Mesothelial cell of epicardium (in vitro differentiated cells): ENCODE results near the gene PTPRK. TPM values are rescaled to one million over a fixed set of nuclear protein-coding genes. Genes with fewer than 3 reads are reported as not detected.

ENCODE experiments used
- DNase-seq, 2 experiments: peaks; one replicate each; pipeline ENCODE4 v3.0.0; 2021; ENCODE audit warnings: low spot score in 2 of 2; ENCODE audit not compliant: unreplicated experiment in 2 of 2
- H3K27ac Mint-ChIP-seq: 2 replicates; pipeline ENCODE4 v1.8.0; 2021; ENCODE audit warnings: mixed read lengths
- H3K27me3 Mint-ChIP-seq: 2 replicates; pipeline ENCODE4 v1.8.0; 2021; ENCODE audit warnings: low read depth, mixed read lengths
- H3K36me3 Mint-ChIP-seq: 2 replicates; pipeline ENCODE4 v1.8.0; 2021; ENCODE audit warnings: mixed read lengths
- H3K4me1 Mint-ChIP-seq: 2 replicates; pipeline ENCODE4 v1.8.0; 2021; ENCODE audit warnings: mixed read lengths
- H3K4me3 Mint-ChIP-seq: 2 replicates; pipeline ENCODE4 v1.8.0; 2021; ENCODE audit warnings: mild to moderate bottlenecking, moderate library complexity, mixed read lengths
- H3K9me3 Mint-ChIP-seq: 2 replicates; pipeline ENCODE4 v1.8.0; 2021; ENCODE audit warnings: mixed read lengths
- CTCF ChIP-seq: fragments of 200-600 bp; sonication (generic); IDR thresholded peaks from one replicate; pipeline ENCODE4 v1.5.0; 2021; ENCODE audit warnings: antibody characterized with exemption; ENCODE audit not compliant: unreplicated experiment
- total RNA-seq: library from RNA; stranded (reverse); gene quantifications from 3 replicates; pipeline ENCODE4 v1.2.1, GENCODE V29; 2021

PTPRK gene
- total RNA-seq, 1 donor from 2014 or later = 93.7 TPM

- TF ChIP-seq CTCF = no peak
- no peak for DNase-seq
- Mint-ChIP-seq H3K27ac (no peak overlapping the region), H3K4me3 (no peak overlapping the region), H3K9me3 (no peaks in the 10 kb centered on the region), H3K36me3 (no peaks in the 10 kb centered on the region), H3K4me1 (peaks cover 7% of the 10 kb centered on the region), H3K27me3 (no peaks in the 10 kb centered on the region)
Measured at GRCh38 chr6:128311944-128312570, 208.3 kb downstream of the PTPRK start.

GRCh38 chr6:128310451-128310850 is 209.9 kb downstream of the PTPRK start:
- H3K36me3 Mint-ChIP-seq = peaks cover 3% of the 10 kb centered on the region
- TF ChIP-seq CTCF = no peak
- no peaks in the 10 kb centered on the region for H3K27me3 Mint-ChIP-seq
- no peak overlapping the region for H3K4me3 Mint-ChIP-seq
- no peak for DNase-seq
- H3K27ac Mint-ChIP-seq = no peak overlapping the region
- H3K9me3 Mint-ChIP-seq = no peaks in the 10 kb centered on the region
- H3K4me1 Mint-ChIP-seq = peaks cover 7% of the 10 kb centered on the region

GRCh38 chr6:128307671-128308070 is 212.7 kb downstream of the PTPRK start:
- Mint-ChIP-seq H3K4me1 (peaks cover 7% of the 10 kb centered on the region), H3K9me3 (peaks cover 5% of the 10 kb centered on the region), H3K36me3 (peaks cover 8% of the 10 kb centered on the region), H3K27ac (no peak overlapping the region), H3K27me3 (no peaks in the 10 kb centered on the region), H3K4me3 (no peak overlapping the region)
- no peak for TF ChIP-seq CTCF
- DNase-seq = no peak

- no peak for DNase-seq
- no peak for TF ChIP-seq CTCF
- Mint-ChIP-seq H3K27ac (no peak overlapping the region), H3K4me3 (no peak overlapping the region), H3K36me3 (peaks cover 12% of the 10 kb centered on the region), H3K9me3 (peaks cover 8% of the 10 kb centered on the region), H3K4me1 (peaks cover 7% of the 10 kb centered on the region), H3K27me3 (no peaks in the 10 kb centered on the region)
Measured at GRCh38 chr6:128305976-128306375, 214.4 kb downstream of the PTPRK start.

GRCh38 chr6:128305228-128305627 is 215.2 kb downstream of the PTPRK start:
- Mint-ChIP-seq H3K27ac (no peak overlapping the region), H3K4me1 (peaks cover 6% of the 10 kb centered on the region), H3K9me3 (peaks cover 8% of the 10 kb centered on the region), H3K4me3 (no peak overlapping the region), H3K27me3 (no peaks in the 10 kb centered on the region), H3K36me3 (peaks cover 15% of the 10 kb centered on the region)
- no peak for DNase-seq
- no peak for TF ChIP-seq CTCF

- H3K4me3 Mint-ChIP-seq = no peak overlapping the region
- no peaks in the 10 kb centered on the region for H3K27me3 Mint-ChIP-seq
- H3K9me3 Mint-ChIP-seq = peaks cover 13% of the 10 kb centered on the region
- TF ChIP-seq CTCF = no peak
- peaks cover 19% of the 10 kb centered on the region for H3K36me3 Mint-ChIP-seq
- no peaks in the 10 kb centered on the region for H3K4me1 Mint-ChIP-seq
- DNase-seq = no peak
- H3K27ac Mint-ChIP-seq = no peak overlapping the region
Measured at GRCh38 chr6:128303870-128304269, 216.5 kb downstream of the PTPRK start.
